GM12891 (cell line): ENCODE measurements around the gene MNX1.

Experiments used
- PAX5 ChIP-seq: IDR thresholded peaks from 2 replicates; pipeline ENCODE4 v1.6.1; 2011; ENCODE audit warnings: low read length, moderate library complexity, mild to moderate bottlenecking; ENCODE audit not compliant: insufficient read depth, severe bottlenecking
- POLR2A ChIP-seq: IDR thresholded peaks from 2 replicates; pipeline ENCODE4 v1.6.1; 2011; ENCODE audit warnings: low read depth, low read length, control low read depth
- POLR2AphosphoS5 ChIP-seq: IDR thresholded peaks from 2 replicates; pipeline ENCODE4 v1.6.1; 2011; ENCODE audit warnings: low read depth, low read length, control low read depth
- POU2F2 ChIP-seq: IDR thresholded peaks from 2 replicates; pipeline ENCODE4 v1.6.1; 2011; ENCODE audit warnings: low read depth, mild to moderate bottlenecking, control low read depth, low read length, moderate library complexity
- SPI1 ChIP-seq: IDR thresholded peaks from 2 replicates; pipeline ENCODE4 v1.6.1; 2011; ENCODE audit warnings: low read depth, low read length, control low read depth
- TAF1 ChIP-seq: IDR thresholded peaks from 2 replicates; pipeline ENCODE4 v1.6.1; 2011; ENCODE audit warnings: low read depth, low read length, control low read depth

- TF ChIP-seq TAF1 = no peak
- no peak for TF ChIP-seq POLR2AphosphoS5
- no peak for TF ChIP-seq POLR2A
- TF ChIP-seq POU2F2 = no peak
- TF ChIP-seq PAX5 = no peak
- TF ChIP-seq SPI1 = no peak
These were observed 34.8 kb downstream of the MNX1 start for GRCh38 chr7:156975620-156976019.
